ENCODE measurements around the gene MRPL33.

MRPL33 gene

DNA sequence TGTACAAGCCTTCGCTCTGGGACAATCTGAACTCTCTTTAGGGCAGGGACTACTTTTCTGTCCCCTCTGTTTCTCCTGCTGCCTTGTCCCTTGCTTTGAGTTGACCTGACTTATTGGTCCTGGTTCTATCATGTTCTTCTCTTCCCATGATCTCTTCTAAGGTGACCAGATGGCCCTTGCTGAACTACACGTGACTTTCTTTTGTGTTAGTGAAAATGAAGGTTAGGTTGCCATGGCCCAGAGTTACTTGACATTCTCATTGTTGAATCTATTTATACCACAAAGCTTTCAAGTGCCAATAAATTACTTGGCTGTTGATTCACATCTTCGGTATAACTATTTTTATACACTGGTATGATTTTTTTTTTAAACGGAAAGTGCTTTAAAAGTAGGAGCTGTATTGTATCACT is 24.4 kb downstream of the MRPL33 start:
- no peak for TF ChIP-seq CTCF (IDR thresholded peaks at IDR 0.05; ENCODE audit: control insufficient read depth, extremely low read depth, insufficient read depth)
- no peak for DNase-seq (ENCODE audit: low read depth)
- H3K4me3 ChIP-seq (ENCODE audit: low read depth, low read length): no peak overlapping the region

- H3K4me3 ChIP-seq (ENCODE audit: low read depth, low read length): no peak overlapping the region
- no peak for DNase-seq (ENCODE audit: low read depth)
- no peak for TF ChIP-seq CTCF (IDR thresholded peaks at IDR 0.05; ENCODE audit: control insufficient read depth, extremely low read depth, insufficient read depth)
These were observed 25.6 kb downstream of the MRPL33 start for GRCh38 chr2:27796791-27797765.

- DNase-seq (ENCODE audit: low read depth): no peak
- no peak for TF ChIP-seq CTCF (IDR thresholded peaks at IDR 0.05; ENCODE audit: control insufficient read depth, extremely low read depth, insufficient read depth)
- H3K4me3 ChIP-seq (ENCODE audit: low read depth, low read length): no peak overlapping the region
These were observed 26.3 kb downstream of the MRPL33 start for GRCh38 chr2:27797841-27798240.

DNA sequence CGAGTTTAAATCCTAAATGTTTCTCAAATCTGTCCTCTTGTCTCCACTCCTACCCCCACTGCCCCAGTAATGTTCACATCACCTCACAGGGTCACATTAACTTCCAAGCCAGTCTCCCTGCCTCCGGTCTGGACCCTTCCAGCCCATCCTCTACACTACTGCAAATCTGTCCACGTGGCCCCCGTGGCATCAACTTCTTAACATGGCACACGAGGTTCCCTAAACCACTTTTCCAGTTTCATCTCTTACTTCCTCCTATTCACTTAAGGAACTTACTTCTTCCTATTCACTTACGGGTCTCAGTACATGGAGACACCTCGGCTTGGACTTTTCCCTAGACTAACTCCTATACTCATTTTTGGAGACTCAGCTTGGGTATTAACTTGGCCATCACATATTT is 27.0 kb downstream of the MRPL33 start:
- H3K4me3 ChIP-seq (ENCODE audit: low read depth, low read length): no peak overlapping the region
- DNase-seq (ENCODE audit: low read depth): no peak
- TF ChIP-seq CTCF (IDR thresholded peaks at IDR 0.05; ENCODE audit: control insufficient read depth, extremely low read depth, insufficient read depth): no peak

DNA sequence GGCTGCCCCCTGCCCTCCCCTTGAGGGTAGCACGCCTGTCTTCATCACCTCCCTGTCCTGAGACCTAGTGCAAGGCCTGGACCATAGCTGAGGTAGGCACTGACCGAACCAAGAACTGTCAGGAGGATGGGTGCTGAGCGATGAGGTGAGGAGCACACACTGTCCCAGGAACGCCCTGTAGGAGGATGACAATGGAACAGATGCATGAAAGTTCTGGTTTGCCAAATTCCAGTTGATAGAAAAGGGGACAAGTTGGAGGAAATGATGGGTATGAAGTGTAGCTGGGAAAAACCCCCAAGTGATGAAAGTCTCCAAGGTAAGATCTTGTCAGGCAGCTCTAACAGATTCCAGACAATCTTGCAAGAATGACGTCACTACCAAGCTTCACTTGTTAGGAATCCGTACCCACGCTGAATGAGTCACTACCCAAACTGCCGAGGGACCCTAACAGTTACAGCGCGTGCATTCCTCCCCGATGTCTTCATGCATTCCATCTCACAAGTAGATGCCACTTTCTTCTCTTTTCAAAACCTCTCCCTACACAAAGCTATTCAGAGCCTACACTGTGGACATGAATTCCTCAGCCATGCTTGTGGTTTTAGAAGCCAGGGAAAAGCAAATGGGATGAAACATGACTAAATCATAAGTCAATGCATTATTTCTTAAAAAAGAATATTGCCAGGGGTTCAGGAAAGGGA is 27.6 kb downstream of the MRPL33 start:
- no peak overlapping the region for H3K4me3 ChIP-seq (ENCODE audit: low read depth, low read length)
- no peak for DNase-seq (ENCODE audit: low read depth)
- TF ChIP-seq CTCF (IDR thresholded peaks at IDR 0.05; ENCODE audit: control insufficient read depth, extremely low read depth, insufficient read depth): no peak

GRCh38 chr2:27799646-27800010 is 28.1 kb downstream of the MRPL33 start:
- DNase-seq (ENCODE audit: low read depth): no peak
- no peak overlapping the region for H3K4me3 ChIP-seq (ENCODE audit: low read depth, low read length)
- TF ChIP-seq CTCF (IDR thresholded peaks at IDR 0.05; ENCODE audit: control insufficient read depth, extremely low read depth, insufficient read depth): no peak

Data from LNCaP clone FGC (cell line).